H9 (cell line): ENCODE data around the gene IGFBP7. TPM values are rescaled to one million over a fixed set of nuclear protein-coding genes. Genes with fewer than 3 reads are reported as not detected.

Source experiments
- DNase-seq: peaks from one replicate; pipeline ENCODE4 v3.0.0-alpha.2; 2017
- H2AFZ ChIP-seq: one replicate; pipeline ENCODE4 v1.6.1; 2013; ENCODE audit warnings: mild to moderate bottlenecking, low read length, control low read depth, moderate library complexity
- H2AK5ac ChIP-seq: 2 replicates; pipeline ENCODE4 v1.6.1; 2013; ENCODE audit warnings: low read length, control low read depth, mixed read lengths; ENCODE audit not compliant: insufficient read length
- H2BK120ac ChIP-seq: one replicate; pipeline ENCODE4 v1.6.1; 2013; ENCODE audit warnings: low read depth, mild to moderate bottlenecking, low read length, control low read depth, inconsistent platforms; ENCODE audit not compliant: poor library complexity, severe bottlenecking
- H2BK12ac ChIP-seq: 2 replicates; pipeline ENCODE4 v1.6.1; 2013; ENCODE audit warnings: low read length, control low read depth, mixed read lengths, low read depth; ENCODE audit not compliant: insufficient read length
- H2BK15ac ChIP-seq: 2 replicates; pipeline ENCODE4 v1.6.1; 2013; ENCODE audit warnings: low read depth, low read length, control low read depth
- H2BK20ac ChIP-seq: one replicate; pipeline ENCODE4 v1.6.1; 2013; ENCODE audit warnings: low read depth, mild to moderate bottlenecking, low read length, control low read depth, inconsistent platforms; ENCODE audit not compliant: poor library complexity, severe bottlenecking
- H2BK5ac ChIP-seq: 2 replicates; pipeline ENCODE4 v1.6.1; 2013; ENCODE audit warnings: low read length, control low read depth, mixed read lengths; ENCODE audit not compliant: insufficient read length
- H3K14ac ChIP-seq: 2 replicates; pipeline ENCODE4 v1.6.1; 2013; ENCODE audit warnings: low read length, control low read depth; ENCODE audit not compliant: insufficient read depth
- H3K18ac ChIP-seq: 2 replicates; pipeline ENCODE4 v1.6.1; 2013; ENCODE audit warnings: low read depth, mild to moderate bottlenecking, mixed read lengths, low read length, control low read depth; ENCODE audit not compliant: insufficient read length
- H3K23ac ChIP-seq: 2 replicates; pipeline ENCODE4 v1.6.1; 2013; ENCODE audit warnings: low read length, control low read depth, mixed read lengths, low read depth; ENCODE audit not compliant: insufficient read length
- H3K23me2 ChIP-seq: 2 replicates; pipeline ENCODE4 v1.6.1; 2013; ENCODE audit warnings: low read depth, mild to moderate bottlenecking, mixed read lengths, low read length, control low read depth; ENCODE audit not compliant: insufficient read length, poor library complexity, severe bottlenecking
- H3K27ac ChIP-seq: 2 replicates; pipeline ENCODE4 v1.5.1; 2013; ENCODE audit warnings: low read length, control low read depth, mixed read lengths, low read depth; ENCODE audit not compliant: insufficient read length
- H3K27me3 ChIP-seq: 2 replicates; pipeline ENCODE4 v1.6.1; 2013; ENCODE audit warnings: low read length, control low read depth, inconsistent platforms; ENCODE audit not compliant: insufficient read depth
- H3K4ac ChIP-seq: 2 replicates; pipeline ENCODE4 v1.6.1; 2013; ENCODE audit warnings: low read depth, mild to moderate bottlenecking, control low read depth, inconsistent platforms, low read length, moderate library complexity
- H3K4me1 ChIP-seq: 2 replicates; pipeline ENCODE4 v1.6.1; 2013; ENCODE audit warnings: low read length, control low read depth, inconsistent platforms; ENCODE audit not compliant: insufficient read depth
- H3K4me2 ChIP-seq: 2 replicates; pipeline ENCODE4 v1.6.1; 2013; ENCODE audit warnings: low read length, control low read depth, mixed read lengths; ENCODE audit not compliant: insufficient read length, insufficient read depth
- H3K56ac ChIP-seq: 2 replicates; pipeline ENCODE4 v1.6.1; 2013; ENCODE audit warnings: low read depth, mild to moderate bottlenecking, mixed read lengths, low read length, control low read depth; ENCODE audit not compliant: insufficient read length
- H3K79me1 ChIP-seq: 2 replicates; pipeline ENCODE4 v1.6.1; 2013; ENCODE audit warnings: low read depth, mild to moderate bottlenecking, moderate library complexity, low read length, control low read depth, inconsistent platforms; ENCODE audit not compliant: insufficient read depth, poor library complexity, severe bottlenecking
- H3K79me2 ChIP-seq: 2 replicates; pipeline ENCODE4 v1.6.1; 2013; ENCODE audit warnings: low read length, control low read depth, inconsistent platforms; ENCODE audit not compliant: insufficient read depth
- H3K9ac ChIP-seq: 2 replicates; pipeline ENCODE4 v1.6.1; 2013; ENCODE audit warnings: low read length, control low read depth, mixed read lengths; ENCODE audit not compliant: insufficient read length; ENCODE audit errors: extremely low read depth
- H3K9me3 ChIP-seq: one replicate; pipeline ENCODE4 v1.6.1; 2013; ENCODE audit warnings: low read depth, low read length, inconsistent platforms; ENCODE audit not compliant: control insufficient read depth
- H3T11ph ChIP-seq: one replicate; pipeline ENCODE4 v1.6.1; 2013; ENCODE audit warnings: mild to moderate bottlenecking, low read length, control low read depth, inconsistent platforms
- H4K20me1 ChIP-seq: one replicate; pipeline ENCODE4 v1.6.1; 2013; ENCODE audit not compliant: control insufficient read depth, insufficient read length, insufficient read depth
- H4K5ac ChIP-seq: 2 replicates; pipeline ENCODE4 v1.6.1; 2013; ENCODE audit warnings: low read depth, mild to moderate bottlenecking, mixed read lengths, low read length, control low read depth; ENCODE audit not compliant: insufficient read length
- H4K8ac ChIP-seq: replicated peaks from 2 replicates; pipeline ENCODE4 v1.6.1; 2013; ENCODE audit warnings: low read length, control low read depth, mixed read lengths, low read depth; ENCODE audit not compliant: insufficient read length
- H4K91ac ChIP-seq: 2 replicates; pipeline ENCODE4 v1.6.1; 2013; ENCODE audit warnings: low read depth, mild to moderate bottlenecking, moderate library complexity, mixed read lengths, low read length, control low read depth; ENCODE audit not compliant: insufficient read length
- H3K27ac Mint-ChIP-seq, 3 experiments: 2 replicates in 2 of 3; 3 replicates in 1 of 3; pipeline ENCODE4 v1.8.0; 2020 to 2021; ENCODE audit warnings: mixed read lengths in 3 of 3, mild to moderate bottlenecking in 1 of 3, moderate library complexity in 1 of 3
- H3K27me3 Mint-ChIP-seq: 2 replicates; pipeline ENCODE4 v1.8.0; 2021; ENCODE audit warnings: low read depth, mild to moderate bottlenecking, moderate library complexity, mixed read lengths
- H3K36me3 Mint-ChIP-seq, 3 experiments: 2 replicates in 2 of 3; 3 replicates in 1 of 3; pipeline ENCODE4 v1.8.0; 2020 to 2021; ENCODE audit warnings: low read depth in 3 of 3, mixed read lengths in 3 of 3; ENCODE audit not compliant: insufficient read depth in 1 of 3
- H3K4me1 Mint-ChIP-seq, 2 experiments: 2 replicates each; pipeline ENCODE4 v1.8.0; 2020; ENCODE audit warnings: mixed read lengths in 2 of 2
- H3K4me3 Mint-ChIP-seq, 2 experiments: 2 replicates in 1 of 2; 3 replicates in 1 of 2; pipeline ENCODE4 v1.8.0; 2020 to 2021; ENCODE audit warnings: mild to moderate bottlenecking in 2 of 2, mixed read lengths in 2 of 2, moderate library complexity in 1 of 2
- H3K9me3 Mint-ChIP-seq, 2 experiments: 2 replicates in 1 of 2; 3 replicates in 1 of 2; pipeline ENCODE4 v1.8.0; 2020; ENCODE audit warnings: mild to moderate bottlenecking in 2 of 2, mixed read lengths in 2 of 2, moderate library complexity in 1 of 2
- WGBS: extraction: QIAGEN DNeasy Blood & Tissue Kit; methylation state at CpG from one replicate; pipeline ENCODE4 v1.1.7; 2013; ENCODE audit warnings: missing lambda C conversion rate, low lambda C conversion rate, mixed read lengths; ENCODE audit not compliant: insufficient read length; ENCODE audit errors: extremely low coverage; 5-methylcytosine and 5-hydroxymethylcytosine counted together
- total RNA-seq: library from RNA; stranded (reverse); gene quantifications from 2 replicates; pipeline ENCODE4 v1.2.1, GENCODE V29; 2021
- TF ChIP-seq, protein P1 (sequence below): fragments of 200-600 bp; sonication (generic); conservative IDR thresholded peaks from 3 replicates; pipeline ENCODE4 v1.8.0; 2021; ENCODE audit warnings: antibody characterized with exemption, mild to moderate bottlenecking

IGFBP7 gene
- total RNA-seq, 1 experiment from 2014 or later, result 0.37 TPM

DNA sequence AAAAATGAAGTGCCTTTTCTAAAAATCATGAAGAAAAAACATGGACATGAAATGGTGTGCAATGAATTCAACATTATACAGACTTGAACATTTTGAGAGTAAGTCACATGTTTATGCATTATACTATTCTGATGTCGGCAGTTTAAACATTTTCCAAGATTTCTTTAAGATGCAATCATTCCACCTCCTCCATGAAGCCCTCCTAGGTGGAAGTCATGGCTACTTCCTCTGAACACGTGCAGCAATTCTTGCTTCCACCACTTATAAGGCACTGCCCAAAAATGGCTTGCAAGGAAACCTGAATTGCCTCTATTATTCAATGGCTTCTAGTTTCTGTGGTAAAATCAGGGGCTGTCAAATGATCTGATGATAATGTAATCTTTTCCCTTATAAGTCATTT lies 25.8 kb downstream of the IGFBP7 start:
- TF ChIP-seq, protein P1, sequence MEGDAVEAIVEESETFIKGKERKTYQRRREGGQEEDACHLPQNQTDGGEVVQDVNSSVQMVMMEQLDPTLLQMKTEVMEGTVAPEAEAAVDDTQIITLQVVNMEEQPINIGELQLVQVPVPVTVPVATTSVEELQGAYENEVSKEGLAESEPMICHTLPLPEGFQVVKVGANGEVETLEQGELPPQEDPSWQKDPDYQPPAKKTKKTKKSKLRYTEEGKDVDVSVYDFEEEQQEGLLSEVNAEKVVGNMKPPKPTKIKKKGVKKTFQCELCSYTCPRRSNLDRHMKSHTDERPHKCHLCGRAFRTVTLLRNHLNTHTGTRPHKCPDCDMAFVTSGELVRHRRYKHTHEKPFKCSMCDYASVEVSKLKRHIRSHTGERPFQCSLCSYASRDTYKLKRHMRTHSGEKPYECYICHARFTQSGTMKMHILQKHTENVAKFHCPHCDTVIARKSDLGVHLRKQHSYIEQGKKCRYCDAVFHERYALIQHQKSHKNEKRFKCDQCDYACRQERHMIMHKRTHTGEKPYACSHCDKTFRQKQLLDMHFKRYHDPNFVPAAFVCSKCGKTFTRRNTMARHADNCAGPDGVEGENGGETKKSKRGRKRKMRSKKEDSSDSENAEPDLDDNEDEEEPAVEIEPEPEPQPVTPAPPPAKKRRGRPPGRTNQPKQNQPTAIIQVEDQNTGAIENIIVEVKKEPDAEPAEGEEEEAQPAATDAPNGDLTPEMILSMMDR, result no peak
- Mint-ChIP-seq H3K4me3 (no peak overlapping the region), H3K4me1 (peaks cover 8 to 14% of the 10 kb centered on the region in 2 experiments), H3K36me3 (peaks cover 3 to 14% (median 10%) of the 10 kb centered on the region in 3 experiments; a peak in 6 of 7 replicates), H3K27ac (no peak overlapping the region), H3K27me3 (no peaks in the 10 kb centered on the region), H3K9me3 (peaks cover 9 to 14% of the 10 kb centered on the region in 2 experiments)
- no peak overlapping the region for H3K14ac ChIP-seq
- H3K9me3 ChIP-seq, result no peaks in the 10 kb centered on the region
- H3K56ac ChIP-seq, result no peak overlapping the region
- no peak overlapping the region for H4K91ac ChIP-seq
- H4K5ac ChIP-seq, result no peak overlapping the region
- no peak overlapping the region for H3K27ac ChIP-seq
- H3K79me2 ChIP-seq, result no peaks in the 10 kb centered on the region
- H2BK20ac ChIP-seq, result no peak overlapping the region
- no peak overlapping the region for H2AK5ac ChIP-seq
- H3K27me3 ChIP-seq, result no peaks in the 10 kb centered on the region
- WGBS, result no CpG with 5 or more reads among the region's 2 CpGs
- no peak overlapping the region for H3K9ac ChIP-seq
- no peaks in the 10 kb centered on the region for H4K20me1 ChIP-seq
- H2BK15ac ChIP-seq, result no peak overlapping the region
- H2BK5ac ChIP-seq, result no peak overlapping the region
- H3K23ac ChIP-seq, result no peak overlapping the region
- H2BK120ac ChIP-seq, result no peak overlapping the region
- H2BK12ac ChIP-seq, result no peak overlapping the region
- no peak overlapping the region for H4K8ac ChIP-seq
- H3K4me2 ChIP-seq, result no peak overlapping the region
- no peaks in the 10 kb centered on the region for H3K79me1 ChIP-seq
- no peak overlapping the region for H3T11ph ChIP-seq
- no peaks in the 10 kb centered on the region for H3K23me2 ChIP-seq
- DNase-seq, result no peak
- H2AFZ ChIP-seq, result no peak overlapping the region
- H3K18ac ChIP-seq, result no peak overlapping the region
- H3K4me1 ChIP-seq, result no peaks in the 10 kb centered on the region; the same call in none of the 2 replicates
- H3K4ac ChIP-seq, result no peak overlapping the region
